Sigmoid colon (tissue), 4 donors: ENCODE results near the gene SLC45A1.

ENCODE experiments used
- CTCF ChIP-seq, 4 experiments: fragments of 450-650 bp in 3 of 4; fragments of 200-600 bp in 1 of 4; IDR thresholded peaks; one replicate each; pipeline ENCODE4 v1.5.1; 2016 to 2019; ENCODE audit warnings: antibody characterized with exemption in 4 of 4, mild to moderate bottlenecking in 3 of 4, moderate library complexity in 2 of 4
- POLR2A ChIP-seq, 2 donors: fragments of 450-650 bp; IDR thresholded peaks; one replicate each; pipeline ENCODE4 v1.6.1; 2016; ENCODE audit warnings: antibody characterized with exemption in 2 of 2, mild to moderate bottlenecking in 2 of 2, moderate library complexity in 2 of 2
- POLR2AphosphoS5 ChIP-seq, 4 donors: sonication (generic); formaldehyde crosslinking; IDR thresholded peaks; one replicate each; pipeline ENCODE4 v1.6.1; 2017; ENCODE audit warnings: antibody characterized with exemption in 4 of 4

GRCh38 chr1:8348047-8348776 lies 30.3 kb downstream of the SLC45A1 start:
- no peak for TF ChIP-seq CTCF (IDR thresholded peaks at IDR 0.05)
- TF ChIP-seq POLR2A (IDR thresholded peaks at IDR 0.05) = no peak
- no peak for TF ChIP-seq POLR2AphosphoS5 (IDR thresholded peaks at IDR 0.05)
